ENCODE data around the gene LRRC51. TPM values are rescaled to one million over a fixed set of nuclear protein-coding genes. Genes with fewer than 3 reads are reported as not detected.

LRRC51 gene
- total RNA-seq, 1 donor from 2014 or later, result 5.2 TPM

GRCh38 chr11:72088076-72088808 lies 7.6 kb downstream of the LRRC51 start:
- Mint-ChIP-seq H3K9me3 (no peaks in the 10 kb centered on the region), H3K27me3 (ENCODE audit: low read depth) (no peaks in the 10 kb centered on the region), H3K4me1 (peaks cover 10% of the 10 kb centered on the region), H3K36me3 (peaks cover 4% of the 10 kb centered on the region), H3K4me3 (no peak overlapping the region), H3K27ac (no peak overlapping the region)
- DNase-seq (ENCODE audit: low spot score in 2 of 2, unreplicated experiment in 2 of 2), result no peak
- no peak for TF ChIP-seq CTCF (IDR thresholded peaks at IDR 0.05; ENCODE audit: unreplicated experiment)

GRCh38 chr11:72091292-72091691 lies 10.6 kb downstream of the LRRC51 start:
- DNase-seq (ENCODE audit: low spot score in 2 of 2, unreplicated experiment in 2 of 2), result peak in 1 of 2 experiments; percentile 59
- Mint-ChIP-seq H3K27ac (peak overlapping the region; percentile 7), H3K36me3 (peaks cover 3% of the 10 kb centered on the region), H3K4me3 (no peak overlapping the region), H3K27me3 (ENCODE audit: low read depth) (no peaks in the 10 kb centered on the region), H3K9me3 (no peaks in the 10 kb centered on the region), H3K4me1 (no peaks in the 10 kb centered on the region)
- TF ChIP-seq CTCF (IDR thresholded peaks at IDR 0.05; ENCODE audit: unreplicated experiment), result no peak

- Mint-ChIP-seq H3K27me3 (ENCODE audit: low read depth) (no peaks in the 10 kb centered on the region), H3K27ac (no peak overlapping the region), H3K4me1 (peaks cover 28% of the 10 kb centered on the region), H3K9me3 (no peaks in the 10 kb centered on the region), H3K36me3 (peaks cover 21% of the 10 kb centered on the region), H3K4me3 (no peak overlapping the region)
- no peak for DNase-seq (ENCODE audit: low spot score in 2 of 2, unreplicated experiment in 2 of 2)
- TF ChIP-seq CTCF (IDR thresholded peaks at IDR 0.05; ENCODE audit: unreplicated experiment), result no peak
Observed at GRCh38 chr11:72098741-72099140, 18.1 kb downstream of the LRRC51 start.

- H3K36me3 Mint-ChIP-seq, result peaks cover 18% of the 10 kb centered on the region
- no peak for TF ChIP-seq CTCF (IDR thresholded peaks at IDR 0.05; ENCODE audit: unreplicated experiment)
Observed at GRCh38 chr11:72100009-72100408, 19.4 kb downstream of the LRRC51 start.

GRCh38 chr11:72100462-72100861 lies 19.8 kb downstream of the LRRC51 start:
- Mint-ChIP-seq H3K9me3 (no peaks in the 10 kb centered on the region), H3K27me3 (ENCODE audit: low read depth) (no peaks in the 10 kb centered on the region), H3K27ac (no peak overlapping the region), H3K4me3 (no peak overlapping the region), H3K36me3 (peaks cover 18% of the 10 kb centered on the region), H3K4me1 (peaks cover 30% of the 10 kb centered on the region)
- TF ChIP-seq CTCF (IDR thresholded peaks at IDR 0.05; ENCODE audit: unreplicated experiment), result no peak
- DNase-seq (ENCODE audit: low spot score in 2 of 2, unreplicated experiment in 2 of 2), result no peak

More at GRCh38 chr11:72100009-72100408, 19.4 kb downstream of the LRRC51 start:
- peak overlapping the region; percentile 47 for H3K27ac Mint-ChIP-seq
- H3K4me1 Mint-ChIP-seq, result peaks cover 30% of the 10 kb centered on the region
- H3K27me3 Mint-ChIP-seq (ENCODE audit: low read depth), result no peaks in the 10 kb centered on the region
- no peak for DNase-seq (ENCODE audit: low spot score in 2 of 2, unreplicated experiment in 2 of 2)
- no peaks in the 10 kb centered on the region for H3K9me3 Mint-ChIP-seq
- H3K4me3 Mint-ChIP-seq, result no peak overlapping the region

Measured in mesothelial cell of epicardium (in vitro differentiated cells).